ENCODE measurements around the gene ERICH4. TPM values are rescaled to one million over a fixed set of nuclear protein-coding genes. Genes with fewer than 3 reads are reported as not detected.
A peak's percentile ranks its signal among the peaks of the same experiment; 100 is the strongest.

Gene ERICH4
- total RNA-seq, 2 donors from 2014 or later, result not detected

DNA sequence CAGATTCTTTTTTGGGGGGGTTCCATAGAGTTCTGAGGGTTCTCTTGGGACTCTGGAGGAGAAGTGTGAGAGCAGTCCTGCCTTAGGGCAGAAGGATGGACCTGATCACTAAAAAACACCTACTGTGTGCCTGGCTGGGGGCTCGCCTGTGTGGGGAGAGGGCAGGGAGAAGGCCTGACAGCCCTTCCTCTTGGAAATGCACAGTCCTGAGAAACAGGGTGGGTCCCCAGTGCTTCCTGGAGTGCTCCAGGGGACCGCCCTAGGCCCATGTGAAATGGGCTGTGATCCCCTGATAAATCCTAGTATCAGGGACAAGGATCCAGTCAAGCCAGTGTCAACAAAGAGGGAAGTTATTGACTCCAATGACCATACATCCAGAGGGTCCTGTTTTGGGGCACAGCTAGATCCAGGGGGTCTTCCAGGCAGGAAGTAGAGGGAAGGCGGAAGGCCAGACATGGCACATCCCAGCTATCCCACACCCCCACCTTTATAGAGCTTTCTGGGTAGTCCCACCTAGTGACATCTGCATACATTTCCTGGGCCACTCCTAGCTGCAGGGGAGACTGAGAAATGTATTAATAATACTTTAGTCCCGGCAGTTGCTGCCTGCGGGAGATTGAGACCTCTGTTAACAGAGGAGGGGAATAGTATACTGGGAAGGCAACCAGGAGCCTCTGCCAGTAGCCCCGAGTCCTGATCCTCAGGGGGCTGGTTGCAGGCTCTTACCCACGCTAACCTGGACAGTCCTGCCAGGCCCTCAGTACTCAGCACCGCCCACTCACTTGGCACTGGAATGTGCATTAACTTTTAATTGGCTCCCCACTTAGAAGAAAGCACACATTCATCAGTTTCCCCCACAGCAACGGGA is 31.6 kb upstream of the ERICH4 start:
- Histone ChIP-seq H3K27ac (peak overlapping the region; percentile 71 to 78), H3K36me3 (peaks cover 29% of the 10 kb centered on the region), H3K9me3 (no peaks in the 10 kb centered on the region), H3K4me1 (peaks cover 0 to 45% of the 10 kb centered on the region in 2 donors), H3K4me3 (no peak overlapping the region), H3K27me3 (no peaks in the 10 kb centered on the region)
- no peak for TF ChIP-seq CTCF (IDR thresholded peaks at IDR 0.05)
- DNase-seq (ENCODE audit: low spot score), result no peak

- Histone ChIP-seq H3K4me1 (peaks cover 0 to 42% of the 10 kb centered on the region in 2 donors), H3K9me3 (no peaks in the 10 kb centered on the region), H3K4me3 (no peak overlapping the region), H3K27ac (peak overlapping the region; percentile 71 to 78), H3K27me3 (no peaks in the 10 kb centered on the region), H3K36me3 (peaks cover 35% of the 10 kb centered on the region)
- TF ChIP-seq CTCF (IDR thresholded peaks at IDR 0.05), result no peak
- no peak for DNase-seq (ENCODE audit: low spot score)
These were observed 31.0 kb upstream of the ERICH4 start for GRCh38 chr19:41411968-41412265.

- Histone ChIP-seq H3K36me3 (peaks cover 44% of the 10 kb centered on the region), H3K4me3 (no peak overlapping the region), H3K27ac (peak overlapping the region in 1 of 2 donors; percentile 1), H3K4me1 (peaks cover 0 to 40% of the 10 kb centered on the region in 2 donors), H3K9me3 (no peaks in the 10 kb centered on the region), H3K27me3 (no peaks in the 10 kb centered on the region)
- DNase-seq (ENCODE audit: low spot score), result no peak
- TF ChIP-seq CTCF (IDR thresholded peaks at IDR 0.05), result no peak
These were observed 30.0 kb upstream of the ERICH4 start for GRCh38 chr19:41412953-41413352.

DNA sequence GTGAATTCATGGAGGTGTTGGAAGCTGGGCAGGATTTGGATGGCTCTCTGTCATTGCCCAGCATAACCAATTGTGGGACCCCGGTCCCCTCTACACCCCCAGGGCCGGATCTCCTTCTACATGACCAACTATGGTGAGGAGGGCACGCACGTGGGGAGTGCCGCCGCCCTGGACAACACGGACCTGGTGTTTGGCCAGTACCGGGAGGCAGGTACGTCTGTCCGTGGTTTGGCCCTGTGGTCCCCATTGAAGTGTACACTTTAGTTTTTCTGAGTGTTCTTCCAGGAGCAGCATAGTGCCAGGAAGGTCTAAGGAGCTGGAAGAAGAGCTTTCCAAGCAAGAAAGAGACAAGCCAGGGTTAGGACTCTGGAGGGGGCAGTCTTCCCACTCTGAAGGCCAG is 29.0 kb upstream of the ERICH4 start:
- H3K4me1 ChIP-seq, result peaks cover 0 to 32% of the 10 kb centered on the region in 2 donors
- no peaks in the 10 kb centered on the region for H3K9me3 ChIP-seq
- DNase-seq (ENCODE audit: low spot score), result no peak
- no peaks in the 10 kb centered on the region for H3K27me3 ChIP-seq
- TF ChIP-seq CTCF (IDR thresholded peaks at IDR 0.05), result no peak
- no peak overlapping the region for H3K27ac ChIP-seq
- H3K36me3 ChIP-seq, result peaks cover 50% of the 10 kb centered on the region
- no peak overlapping the region for H3K4me3 ChIP-seq

DNA sequence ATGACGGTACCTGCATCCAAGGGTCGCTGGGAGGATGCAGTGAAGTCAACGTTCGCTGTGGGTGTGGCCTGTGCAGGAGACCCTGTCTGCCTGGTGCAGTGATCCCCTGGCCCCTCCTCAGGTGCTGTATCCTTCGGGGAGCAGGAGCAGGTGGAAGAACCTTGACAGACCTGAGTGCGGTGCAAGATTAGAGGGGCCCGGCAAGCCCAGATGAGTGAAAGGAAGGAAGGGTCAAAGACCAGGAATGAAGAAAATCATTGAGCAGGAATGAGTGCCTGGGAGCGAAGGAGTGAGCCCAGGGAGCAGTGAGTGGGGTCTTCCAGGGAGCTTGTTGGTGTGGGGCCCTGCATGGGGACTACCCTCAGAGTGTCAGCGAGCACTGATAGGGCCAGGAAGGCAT is 28.5 kb upstream of the ERICH4 start:
- H3K4me1 ChIP-seq, result peaks cover 0 to 27% of the 10 kb centered on the region in 2 donors
- H3K27me3 ChIP-seq, result no peaks in the 10 kb centered on the region
- no peak overlapping the region for H3K27ac ChIP-seq
- no peak for TF ChIP-seq CTCF (IDR thresholded peaks at IDR 0.05)
- H3K9me3 ChIP-seq, result no peaks in the 10 kb centered on the region
- peaks cover 55% of the 10 kb centered on the region for H3K36me3 ChIP-seq
- no peak for DNase-seq (ENCODE audit: low spot score)
- H3K4me3 ChIP-seq, result no peak overlapping the region

- Histone ChIP-seq H3K27me3 (no peaks in the 10 kb centered on the region), H3K9me3 (no peaks in the 10 kb centered on the region), H3K27ac (no peak overlapping the region), H3K4me3 (no peak overlapping the region), H3K4me1 (peaks cover 0 to 20% of the 10 kb centered on the region in 2 donors), H3K36me3 (peaks cover 62% of the 10 kb centered on the region)
- DNase-seq (ENCODE audit: low spot score), result no peak
- TF ChIP-seq CTCF (IDR thresholded peaks at IDR 0.05), result no peak
These were observed 27.8 kb upstream of the ERICH4 start for GRCh38 chr19:41415154-41415571.

Data from right atrium auricular region (tissue), 2 donors.